T-helper 1 cell treated with Interleukin-12 subunit alpha and Interleukin-12 subunit beta and Interleukin-4 antibody, amounts not matched to agents 30 ng/mL and 1 ng/mL, for 36 hours (primary cell): Measurements from ENCODE around the gene ANO4. TPM values are rescaled to one million over a fixed set of nuclear protein-coding genes. Genes with fewer than 3 reads are reported as not detected.

ENCODE experiments used
- intact Hi-C: fragments of 100-400 bp; cut with micrococcal nuclease; formaldehyde crosslinking; loops from one replicate; pipeline ENCODE4 v1.15.1; 2024
- total RNA-seq: library from RNA; stranded (reverse); gene quantifications from 2 replicates; pipeline ENCODE4 v1.2.3, GENCODE V29; 2022

The ANO4 gene
- total RNA-seq, 1 donor from 2014 or later: not detected

- intact Hi-C loops: no loop called here
Observed at GRCh38 chr12:101173197-101173749, 378.7 kb downstream of the ANO4 start.

DNA sequence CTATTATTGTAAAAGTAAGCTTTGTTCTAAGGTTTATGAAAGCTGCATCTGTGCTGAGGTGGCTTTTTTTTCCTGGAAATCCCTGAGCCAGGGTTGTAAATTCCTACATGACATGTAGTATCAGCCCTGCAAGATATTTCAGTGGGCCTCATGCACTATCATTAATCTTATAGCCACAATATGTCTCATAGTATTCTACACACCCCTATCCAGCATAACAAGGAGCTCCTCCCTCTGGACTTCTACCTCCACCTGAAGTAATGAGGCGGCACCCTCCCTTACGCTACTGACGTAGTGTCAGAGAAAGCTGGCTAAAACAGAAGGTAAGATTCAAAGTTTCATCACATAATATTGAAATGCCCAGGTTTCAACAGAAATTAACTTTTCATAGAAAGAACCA, 380.0 kb downstream of the ANO4 start:
- intact Hi-C loops: no loop called here

Other genes starting within 250 kb of the ANO4 start
- gene GAS2L3, start 221.1 kb upstream of the ANO4 start, total RNA-seq: 4.2 TPM in 2 replicates